ENCODE results near the gene TNIK.

DNA sequence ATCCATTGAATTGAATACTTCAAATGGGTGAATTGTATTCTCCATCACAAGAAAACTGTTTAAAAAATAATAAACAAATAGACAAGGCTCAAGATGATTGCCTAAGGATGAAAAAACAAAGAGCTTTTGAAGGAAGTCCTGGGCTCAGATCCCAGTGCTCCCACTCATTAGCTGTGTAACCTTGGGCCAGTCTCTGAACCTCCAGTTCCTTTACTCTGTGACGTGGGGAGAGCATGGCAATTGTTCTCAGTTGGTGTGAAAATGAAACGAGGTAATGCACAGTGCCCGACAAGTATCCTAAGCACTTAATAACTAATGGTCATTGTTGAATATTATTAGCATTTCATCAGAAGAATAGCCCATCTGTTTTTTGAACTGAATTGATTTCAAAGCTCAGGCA, 40.7 kb downstream of the TNIK start:
- TF ChIP-seq CTCF (conservative IDR thresholded peaks at IDR 0.05; ENCODE audit: low read depth, low read length) (no peak), EZH2phosphoT487 (IDR thresholded peaks at IDR 0.05; ENCODE audit: borderline replicate concordance, low read length) (no peak)
